ENCODE results near the gene PTPRK. TPM values are rescaled to one million over a fixed set of nuclear protein-coding genes. Genes with fewer than 3 reads are reported as not detected.

PTPRK gene
- total RNA-seq, 1 experiment from 2014 or later, result 265 TPM

GRCh38 chr6:128403618-128404444 lies 116.6 kb downstream of the PTPRK start:
- no peak overlapping the region for H3K4me3 Mint-ChIP-seq (ENCODE audit: low read depth, unreplicated experiment)
- H3K27ac Mint-ChIP-seq (ENCODE audit: unreplicated experiment), result no peak overlapping the region
- no peak for DNase-seq
- H3K4me1 Mint-ChIP-seq (ENCODE audit: low read depth, unreplicated experiment), result peaks cover 50% of the 10 kb centered on the region
- no peaks in the 10 kb centered on the region for H3K9me3 Mint-ChIP-seq (ENCODE audit: low read depth, unreplicated experiment)
- TF ChIP-seq CTCF (IDR thresholded peaks at IDR 0.05; ENCODE audit: unreplicated experiment), result no peak
- intact Hi-C loops (cut with micrococcal nuclease; ENCODE audit: unreplicated experiment), result no loop called here
- CTCF ChIA-PET, result interaction anchor here (1.5 kb wide), 1 partner anchor 113 kb away, joined by 4 read pairs; no protein-coding TSS in a partner anchor
- BruUV-seq (replicated peaks), result no TSS peak
- H3K27me3 Mint-ChIP-seq (ENCODE audit: unreplicated experiment), result no peaks in the 10 kb centered on the region
- H3K36me3 Mint-ChIP-seq (ENCODE audit: insufficient read depth, unreplicated experiment), result peaks cover 9% of the 10 kb centered on the region

- H3K4me3 Mint-ChIP-seq (ENCODE audit: low read depth, unreplicated experiment), result no peak overlapping the region
- intact Hi-C loops (cut with micrococcal nuclease; ENCODE audit: unreplicated experiment), result no loop called here
- no TSS peak for BruUV-seq (replicated peaks)
- peaks cover 39% of the 10 kb centered on the region for H3K4me1 Mint-ChIP-seq (ENCODE audit: low read depth, unreplicated experiment)
- no peak for DNase-seq
- no peak for TF ChIP-seq CTCF (IDR thresholded peaks at IDR 0.05; ENCODE audit: unreplicated experiment)
- H3K9me3 Mint-ChIP-seq (ENCODE audit: low read depth, unreplicated experiment), result peaks cover 2% of the 10 kb centered on the region
- no peak overlapping the region for H3K27ac Mint-ChIP-seq (ENCODE audit: unreplicated experiment)
- H3K27me3 Mint-ChIP-seq (ENCODE audit: unreplicated experiment), result no peaks in the 10 kb centered on the region
- CTCF ChIA-PET, result no interaction called here
- H3K36me3 Mint-ChIP-seq (ENCODE audit: insufficient read depth, unreplicated experiment), result peaks cover 22% of the 10 kb centered on the region
Measured at GRCh38 chr6:128400875-128401274, 119.5 kb downstream of the PTPRK start.

GRCh38 chr6:128397996-128398395 lies 122.4 kb downstream of the PTPRK start:
- no TSS peak for BruUV-seq (replicated peaks)
- Mint-ChIP-seq H3K27me3 (ENCODE audit: unreplicated experiment) (no peaks in the 10 kb centered on the region), H3K4me3 (ENCODE audit: low read depth, unreplicated experiment) (no peak overlapping the region), H3K36me3 (ENCODE audit: insufficient read depth, unreplicated experiment) (peaks cover 27% of the 10 kb centered on the region), H3K9me3 (ENCODE audit: low read depth, unreplicated experiment) (peaks cover 2% of the 10 kb centered on the region), H3K4me1 (ENCODE audit: low read depth, unreplicated experiment) (peaks cover 20% of the 10 kb centered on the region), H3K27ac (ENCODE audit: unreplicated experiment) (no peak overlapping the region)
- intact Hi-C loops (cut with micrococcal nuclease; ENCODE audit: unreplicated experiment), result no loop called here
- no peak for DNase-seq
- CTCF ChIA-PET, result no interaction called here
- TF ChIP-seq CTCF (IDR thresholded peaks at IDR 0.05; ENCODE audit: unreplicated experiment), result no peak

GRCh38 chr6:128395596-128395995 lies 124.8 kb downstream of the PTPRK start:
- CTCF ChIA-PET, result no interaction called here
- no TSS peak for BruUV-seq (replicated peaks)
- H3K27ac Mint-ChIP-seq (ENCODE audit: unreplicated experiment), result no peak overlapping the region
- H3K36me3 Mint-ChIP-seq (ENCODE audit: insufficient read depth, unreplicated experiment), result peaks cover 21% of the 10 kb centered on the region
- peaks cover 18% of the 10 kb centered on the region for H3K4me1 Mint-ChIP-seq (ENCODE audit: low read depth, unreplicated experiment)
- DNase-seq, result no peak
- H3K4me3 Mint-ChIP-seq (ENCODE audit: low read depth, unreplicated experiment), result no peak overlapping the region
- intact Hi-C loops (cut with micrococcal nuclease; ENCODE audit: unreplicated experiment), result no loop called here
- H3K27me3 Mint-ChIP-seq (ENCODE audit: unreplicated experiment), result no peaks in the 10 kb centered on the region
- H3K9me3 Mint-ChIP-seq (ENCODE audit: low read depth, unreplicated experiment), result peaks cover 2% of the 10 kb centered on the region
- TF ChIP-seq CTCF (IDR thresholded peaks at IDR 0.05; ENCODE audit: unreplicated experiment), result no peak
